Measurements from ENCODE around the gene PRRT4.

The PRRT4 gene

DNA sequence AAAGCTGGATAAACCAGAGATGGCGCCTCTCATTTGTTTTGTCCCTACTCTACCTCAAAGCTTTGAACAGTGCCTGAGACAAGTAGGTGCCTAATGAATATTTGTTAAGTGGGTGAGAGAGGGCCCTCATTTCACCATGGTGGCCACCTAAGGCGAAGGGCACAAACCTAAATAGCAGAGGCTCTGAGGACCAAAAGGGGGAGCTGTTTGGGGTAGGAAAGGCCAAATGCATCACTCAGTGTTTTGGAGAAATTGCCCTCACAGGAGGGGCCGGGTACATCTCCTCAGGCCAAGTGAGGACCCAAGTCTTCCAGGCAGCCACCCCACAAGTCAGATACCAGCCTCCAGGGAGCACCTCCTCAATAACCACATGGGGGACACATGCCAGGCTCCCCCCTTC is 34.3 kb upstream of the PRRT4 start:
- DNase-seq (ENCODE audit: low read depth in 2 of 2, low spot score in 1 of 2), result no peak

DNA sequence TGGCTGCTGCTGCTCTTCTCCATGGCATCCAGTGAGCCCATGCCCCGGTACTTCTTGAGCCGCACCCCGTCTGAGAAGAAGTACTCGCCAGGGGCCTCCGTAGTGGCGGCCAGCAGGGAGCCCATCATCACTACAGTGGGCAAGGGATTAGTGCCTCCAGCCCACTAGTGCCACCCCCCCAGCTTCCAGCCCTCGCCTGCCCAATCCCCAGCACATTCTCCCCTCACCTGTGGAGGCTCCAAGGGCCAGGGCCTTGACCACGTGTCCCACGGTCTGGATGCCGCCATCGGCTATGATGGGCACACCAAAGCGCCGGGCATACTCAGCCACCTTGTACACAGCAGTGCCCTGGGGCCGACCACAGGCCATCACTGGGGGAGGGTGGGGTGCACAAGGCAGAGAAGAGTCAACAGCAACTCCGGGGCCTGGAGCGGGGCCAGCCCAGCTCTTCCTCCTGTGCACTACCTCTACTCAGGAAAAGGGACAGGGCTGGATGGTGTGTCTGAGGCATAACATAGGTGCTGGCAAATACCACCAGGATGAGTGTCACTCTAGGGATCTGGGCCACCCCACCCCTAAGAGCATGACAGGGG is 33.5 kb upstream of the PRRT4 start:
- DNase-seq (ENCODE audit: low read depth in 2 of 2, low spot score in 1 of 2), result no peak

DNA sequence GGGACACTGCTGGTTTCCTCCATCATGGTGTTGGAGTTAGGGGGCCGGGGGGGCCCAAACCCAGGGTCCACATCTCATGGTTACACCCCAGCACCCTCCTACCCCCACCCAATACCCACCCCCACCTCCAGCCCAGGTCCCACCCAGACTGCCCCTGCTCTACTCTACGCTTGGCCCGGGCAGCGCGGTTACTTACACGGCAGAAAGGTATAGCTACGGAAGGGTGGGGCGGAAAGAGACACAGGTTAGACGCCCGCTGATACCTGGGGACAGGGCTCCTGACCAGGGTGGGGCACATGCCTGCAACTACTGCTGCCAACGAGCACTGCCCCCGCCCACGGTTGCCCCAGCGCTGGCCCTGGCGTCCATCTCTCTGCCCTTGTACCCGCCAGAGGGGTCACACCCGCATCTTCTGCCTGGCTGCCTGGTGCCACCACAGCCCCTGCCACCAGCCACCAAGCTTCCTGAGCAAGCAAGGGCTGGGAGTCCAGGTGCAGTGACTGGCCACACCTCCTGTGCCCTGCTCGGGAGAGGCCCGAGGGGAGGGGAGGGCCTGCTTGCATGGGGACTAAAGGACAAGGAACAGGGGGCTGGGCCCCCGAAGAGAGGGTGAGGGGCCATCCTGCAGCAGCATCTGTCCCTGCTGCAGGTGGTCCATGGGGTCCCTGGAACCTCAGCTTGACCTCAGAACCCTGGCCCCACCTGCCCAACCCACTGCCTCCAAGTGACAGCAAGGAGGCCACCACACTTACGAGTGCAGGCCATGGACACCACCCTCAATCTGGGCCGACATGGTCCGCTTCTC is 32.2 kb upstream of the PRRT4 start:
- DNase-seq (ENCODE audit: low read depth in 2 of 2, low spot score in 1 of 2), result no peak

DNA sequence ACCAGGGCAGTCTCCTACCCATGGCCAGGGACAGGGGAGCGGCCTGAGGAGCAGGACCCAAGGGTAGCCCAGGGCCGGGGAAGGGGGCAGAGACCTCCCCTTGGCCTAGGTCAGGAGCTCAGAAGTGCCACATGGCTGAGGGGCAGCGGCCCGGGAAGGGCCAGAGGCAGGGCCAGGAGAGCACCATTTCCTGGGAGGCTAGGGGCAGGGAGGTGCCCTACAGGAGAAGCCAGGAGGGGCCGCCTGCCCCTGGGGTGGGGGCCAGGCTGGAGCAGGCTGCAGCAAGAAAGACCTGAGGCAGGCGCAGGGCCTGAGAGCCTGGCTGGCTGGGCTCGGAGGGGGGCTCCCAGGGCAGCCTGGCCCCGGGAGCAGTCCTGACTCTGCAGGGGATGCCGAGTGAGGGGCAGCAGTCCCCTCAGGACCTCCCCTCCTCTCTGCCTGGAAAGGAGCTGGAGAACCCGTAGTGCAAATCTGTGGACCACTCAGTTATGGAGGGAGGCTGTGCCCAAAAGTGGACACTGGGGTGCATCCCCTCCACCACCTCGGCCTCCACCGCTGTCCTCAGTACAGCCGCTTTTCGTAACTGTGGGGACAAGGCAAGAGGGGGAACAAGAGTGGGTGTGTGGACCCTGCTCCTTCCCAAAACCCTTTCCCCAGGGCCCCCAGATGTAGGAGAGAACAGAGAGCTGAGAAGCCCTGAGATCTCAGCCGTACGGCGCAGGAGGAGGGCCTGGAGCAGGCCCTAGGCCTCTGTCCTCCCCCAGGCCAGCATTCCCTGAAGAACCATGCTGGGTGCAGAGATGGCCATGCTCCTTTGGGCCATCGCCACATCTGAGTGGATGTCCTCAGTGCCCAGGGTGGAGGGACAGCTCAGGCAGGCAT is 31.2 kb upstream of the PRRT4 start:
- no peak for DNase-seq (ENCODE audit: low read depth in 2 of 2, low spot score in 1 of 2)

DNA sequence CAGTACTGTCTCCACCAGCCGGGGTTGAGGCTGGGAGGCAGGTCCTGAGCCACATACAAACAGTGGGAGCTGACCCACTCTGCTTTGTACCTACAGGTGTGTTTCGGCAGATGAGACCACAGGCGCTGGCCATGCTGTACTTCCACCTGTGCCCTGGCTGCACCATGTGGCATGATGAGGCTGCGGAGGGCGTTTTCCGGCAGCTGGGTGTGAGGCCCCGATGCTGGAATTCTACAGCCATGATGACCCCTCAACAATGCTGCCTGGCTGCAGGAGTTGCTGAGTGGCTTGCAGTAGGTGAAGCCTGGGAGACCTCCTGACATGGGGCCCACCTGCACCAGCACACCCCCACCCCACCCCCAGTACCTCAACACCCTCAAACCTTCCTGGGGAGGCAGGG is 30.3 kb upstream of the PRRT4 start:
- DNase-seq (ENCODE audit: low read depth in 2 of 2, low spot score in 1 of 2), result no peak

DNA sequence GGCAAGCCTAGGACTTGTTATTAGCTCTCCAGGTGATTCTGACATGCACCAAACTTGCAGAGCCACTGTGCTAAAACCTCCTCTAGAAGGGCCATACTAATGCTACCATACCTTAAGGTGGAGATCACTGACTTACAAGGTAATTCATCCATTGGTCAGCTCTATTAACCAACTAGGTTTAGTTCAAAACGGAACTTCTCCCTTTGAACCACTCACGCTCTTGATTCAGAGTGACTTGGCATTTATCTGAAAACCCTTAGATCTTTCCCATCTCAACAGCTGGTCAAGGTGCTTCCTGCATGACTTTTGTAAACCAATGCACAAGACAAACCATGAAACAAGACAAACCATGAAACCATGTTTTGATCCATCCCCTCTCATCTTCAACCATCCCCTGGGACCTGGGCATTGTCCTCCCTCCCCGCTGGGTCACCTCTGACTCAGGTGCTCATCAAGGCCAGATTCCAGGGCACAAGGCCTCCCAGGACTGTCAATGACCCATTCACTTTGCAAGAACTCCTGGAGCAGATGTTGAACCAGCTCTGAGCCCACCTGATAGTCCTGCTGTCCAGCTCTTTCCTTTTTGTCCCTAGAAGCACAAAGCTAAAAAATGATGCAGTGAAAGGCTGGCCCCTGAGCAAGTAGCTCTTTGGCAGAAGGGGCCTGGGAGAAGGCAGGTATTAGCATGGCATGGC is 29.5 kb upstream of the PRRT4 start:
- DNase-seq (ENCODE audit: low read depth in 2 of 2, low spot score in 1 of 2), result no peak

DNA sequence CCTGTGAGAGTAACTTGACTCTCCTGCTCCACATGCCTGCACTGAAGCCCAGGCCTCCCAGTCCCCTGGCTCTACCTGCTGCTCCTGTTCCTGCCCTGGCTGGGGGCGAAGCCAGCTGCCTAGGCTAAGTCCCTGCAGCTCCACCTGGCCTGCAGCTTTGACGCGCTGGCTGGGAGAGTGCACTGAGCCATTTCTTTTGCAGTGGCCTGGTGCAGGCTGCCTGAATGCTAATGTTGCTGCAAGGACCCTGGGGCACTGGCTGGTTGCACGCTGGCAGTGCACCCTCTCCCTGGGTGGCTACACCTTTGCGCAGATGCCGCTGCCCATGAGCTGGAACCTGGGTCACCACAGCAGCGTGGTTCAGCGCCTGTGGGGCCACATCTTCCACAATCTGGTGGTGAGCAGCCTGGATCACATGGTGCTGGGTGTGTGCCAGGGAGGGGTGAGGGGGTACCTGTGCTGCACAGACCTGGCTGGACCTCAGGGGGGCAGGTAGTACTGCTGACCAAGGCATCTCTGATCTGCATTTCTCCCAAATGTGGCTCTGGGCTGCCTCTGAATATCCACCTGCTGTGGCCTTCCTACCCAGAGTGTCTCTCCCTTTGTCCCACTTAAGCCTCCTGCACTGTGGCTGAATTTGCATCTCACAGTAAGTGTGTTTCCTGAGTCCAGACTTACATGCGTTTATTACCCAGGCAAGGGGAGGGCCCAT is 28.3 kb upstream of the PRRT4 start:
- DNase-seq (ENCODE audit: low read depth in 2 of 2, low spot score in 1 of 2), result no peak

DNA sequence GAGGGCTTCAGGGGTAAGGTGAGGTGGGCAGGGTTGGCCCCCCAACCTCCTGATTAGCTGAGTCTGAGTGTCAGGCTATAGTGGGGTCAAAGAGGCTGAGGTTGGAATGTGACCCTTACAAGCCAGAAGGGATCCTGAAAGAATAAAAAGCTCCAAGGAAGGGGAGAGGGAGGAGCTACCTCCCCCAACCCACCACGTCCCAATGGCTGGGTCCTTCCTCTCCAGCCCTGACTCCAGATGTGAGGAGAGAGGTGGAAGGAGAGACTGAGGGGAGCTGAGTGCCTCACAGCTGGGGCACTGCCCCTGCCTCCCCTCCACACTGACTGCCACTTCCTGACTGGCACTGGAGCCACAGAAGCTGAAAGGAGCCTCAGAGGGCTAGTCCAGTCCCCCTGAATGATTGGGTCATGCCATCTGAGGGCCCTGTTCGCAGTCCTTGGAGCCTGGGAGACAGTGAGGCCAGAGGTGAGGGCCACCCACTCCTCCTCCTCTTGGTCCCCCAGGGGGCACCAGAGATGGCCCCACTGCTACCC is 27.7 kb upstream of the PRRT4 start:
- DNase-seq (ENCODE audit: low read depth in 2 of 2, low spot score in 1 of 2), result no peak

DNA sequence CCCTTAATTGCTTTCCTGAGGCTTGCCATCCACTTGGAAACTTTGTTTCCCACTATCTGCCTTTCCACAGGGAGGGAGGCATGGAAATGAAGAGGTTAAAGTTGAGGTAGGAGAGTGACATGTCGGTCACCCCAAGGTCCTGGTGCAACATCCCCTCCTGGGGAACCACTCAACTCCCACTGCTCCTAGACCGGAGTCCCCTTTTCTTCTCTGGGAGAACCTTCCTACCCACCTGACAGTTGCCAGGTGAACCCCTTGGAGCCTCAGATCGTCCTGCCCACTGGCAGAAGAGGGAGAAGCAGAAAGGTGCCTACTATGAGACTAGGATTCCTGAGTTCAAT is 26.6 kb upstream of the PRRT4 start:
- DNase-seq (ENCODE audit: low read depth in 2 of 2, low spot score in 1 of 2), result no peak

DNA sequence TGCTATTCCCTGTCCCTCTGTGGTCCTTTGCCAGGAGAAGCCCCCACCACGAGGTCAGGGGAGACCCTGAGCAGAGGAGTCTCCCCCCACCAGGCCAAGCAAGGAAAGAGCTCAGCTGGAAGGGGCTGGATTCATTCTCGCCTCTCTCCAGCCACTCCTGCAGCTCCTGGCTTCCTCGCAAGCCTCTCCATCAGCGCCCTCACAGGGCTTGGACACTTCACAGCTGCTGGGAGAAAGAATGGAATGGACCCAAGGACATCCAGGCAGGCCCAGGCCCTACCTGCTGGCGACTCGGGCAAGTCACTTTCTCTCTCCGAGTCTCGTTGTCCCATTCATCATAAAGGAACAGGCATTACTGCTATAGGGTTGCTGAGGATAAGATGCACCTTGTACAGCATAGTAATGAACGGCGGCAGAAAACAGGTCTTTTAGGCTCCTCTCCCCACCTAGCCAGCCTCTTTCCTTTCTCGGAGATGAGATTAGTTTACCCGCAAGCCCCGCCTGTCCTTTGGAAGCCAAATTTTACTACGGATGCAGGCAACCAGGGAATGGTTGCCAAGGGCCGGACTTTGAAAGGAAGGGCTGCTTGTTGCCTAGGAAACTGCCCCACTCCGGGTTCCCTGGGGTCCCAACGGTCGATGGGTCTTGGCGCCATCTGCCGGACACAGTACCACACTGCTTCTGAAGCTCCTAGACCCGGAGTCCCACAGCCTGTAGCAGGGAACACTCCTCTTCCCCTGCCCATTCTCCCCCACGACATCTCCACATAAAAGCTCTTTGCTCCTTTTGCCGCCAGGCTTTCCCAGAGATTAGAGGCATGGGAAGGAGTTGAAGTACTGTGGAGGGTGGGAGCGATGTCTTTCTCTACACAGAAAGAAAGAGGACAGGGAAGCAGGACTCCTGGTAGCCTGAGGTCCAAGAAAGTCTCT is 26.0 kb upstream of the PRRT4 start:
- DNase-seq (ENCODE audit: low read depth in 2 of 2, low spot score in 1 of 2), result peak in 1 of 2 donors; percentile 40

DNA sequence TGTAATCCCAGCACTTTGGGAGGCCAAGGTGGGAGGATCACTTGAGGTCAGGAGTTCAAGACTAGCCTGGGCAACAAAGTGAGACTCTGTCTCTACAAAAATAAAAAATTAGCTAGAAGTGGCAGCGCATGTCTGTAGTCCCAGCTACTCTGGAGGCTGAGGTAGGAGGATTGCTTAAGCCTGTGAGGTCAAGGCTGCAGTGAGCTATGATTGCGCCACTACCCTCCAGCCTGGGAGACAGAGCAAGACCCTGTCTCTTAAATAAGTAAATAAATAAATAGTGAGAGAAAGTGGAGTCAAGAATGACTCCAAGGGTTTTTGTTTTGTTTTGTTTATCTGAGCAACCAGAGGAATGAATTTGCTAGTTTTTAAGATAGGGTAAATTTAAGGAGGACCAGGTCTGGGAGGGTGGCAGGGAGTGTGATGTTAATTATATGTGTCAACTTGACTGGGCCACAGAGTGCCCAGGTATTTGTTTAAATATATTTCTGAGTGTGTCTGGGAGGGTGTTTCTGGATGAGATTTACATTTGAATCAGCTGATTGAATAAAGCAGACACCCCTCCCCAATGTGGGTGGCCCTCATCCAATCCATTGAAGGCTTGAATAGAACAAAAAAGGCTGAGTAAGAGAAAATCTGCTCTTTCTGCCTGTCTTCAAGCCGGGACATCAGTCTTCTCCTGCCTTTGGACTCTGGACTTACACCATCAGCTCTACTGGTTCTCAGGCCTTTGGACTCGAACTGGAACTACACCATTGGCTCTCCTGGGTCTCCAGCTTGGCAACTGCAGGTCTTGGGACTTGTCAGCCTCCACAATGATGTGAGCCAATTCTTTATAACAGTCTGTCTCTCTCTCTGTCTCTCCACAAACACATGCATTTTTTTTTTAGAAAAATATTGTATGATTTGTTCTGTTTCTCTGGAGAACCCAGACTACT is 24.8 kb upstream of the PRRT4 start:
- DNase-seq (ENCODE audit: low read depth in 2 of 2, low spot score in 1 of 2), result no peak

DNA sequence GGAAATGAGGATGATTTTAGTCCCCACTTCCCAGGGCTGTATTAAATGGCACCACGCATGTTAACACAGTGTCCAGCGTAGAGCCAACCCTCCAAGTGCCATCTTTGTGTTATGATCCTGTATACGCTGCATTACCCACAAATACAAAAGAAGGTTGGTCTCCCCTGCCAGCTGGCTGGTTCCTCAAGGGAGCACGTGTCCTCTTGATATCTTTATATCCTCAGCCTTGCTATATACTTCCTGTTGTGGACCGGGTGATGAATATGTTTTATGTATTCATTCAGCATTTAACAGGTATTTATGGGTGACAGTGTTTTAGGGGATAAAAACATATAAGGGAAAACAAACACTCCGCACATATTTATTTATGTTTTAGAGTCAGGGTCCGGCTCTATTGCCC is 23.2 kb upstream of the PRRT4 start:
- DNase-seq (ENCODE audit: low read depth in 2 of 2, low spot score in 1 of 2), result no peak

DNA sequence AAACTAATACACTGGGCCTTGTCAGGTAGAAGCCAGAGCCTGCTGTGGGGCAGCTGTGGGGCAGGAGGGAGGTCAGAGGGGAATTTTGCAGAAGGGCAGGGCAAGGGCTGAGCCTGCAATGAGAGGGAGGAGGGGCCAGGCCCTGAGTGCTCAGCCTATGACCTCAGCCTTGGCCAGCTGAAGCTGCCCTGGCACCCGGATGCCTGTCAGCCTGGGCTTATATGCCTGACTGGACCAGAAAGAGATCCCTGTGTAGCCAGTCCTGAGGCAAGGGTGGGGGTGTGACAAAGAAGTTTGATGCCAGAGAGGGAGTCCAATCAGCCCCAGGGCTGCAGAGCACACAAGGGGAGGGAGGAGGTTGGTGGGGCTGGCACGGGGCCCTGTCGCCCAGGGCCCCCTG is 22.3 kb upstream of the PRRT4 start:
- DNase-seq (ENCODE audit: low read depth in 2 of 2, low spot score in 1 of 2), result no peak

DNA sequence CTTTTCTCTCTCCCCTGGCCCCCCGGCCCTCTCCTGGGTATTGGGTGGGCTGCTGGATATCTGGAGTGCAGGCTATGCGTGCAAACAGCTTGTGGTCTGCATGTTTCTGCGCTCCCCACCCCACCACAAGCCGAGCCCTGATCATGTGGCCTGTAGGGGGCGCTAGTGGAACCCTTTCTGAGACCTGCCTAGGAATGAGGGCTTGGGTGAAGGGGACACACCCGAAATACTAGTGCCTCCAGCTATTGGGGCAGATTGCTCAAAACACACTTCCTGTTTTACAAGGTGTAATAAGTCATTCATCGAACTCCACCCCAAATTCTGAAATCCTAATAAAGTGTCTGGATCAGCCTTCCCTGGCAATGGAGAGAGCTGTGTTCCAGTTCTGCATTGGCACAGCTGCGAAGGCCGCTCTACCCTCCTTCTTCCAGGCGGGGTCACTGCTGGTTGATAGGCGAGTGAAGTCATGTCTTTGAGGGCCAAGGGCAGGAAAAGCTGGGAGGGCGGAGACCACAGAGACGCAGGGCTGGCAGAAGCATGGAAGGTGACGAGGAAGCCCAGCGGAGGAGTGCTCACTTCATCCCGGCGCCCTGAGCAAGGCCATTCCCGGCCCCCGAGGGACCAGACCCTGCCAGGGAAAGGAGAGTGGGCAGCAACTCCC is 19.8 kb upstream of the PRRT4 start:
- DNase-seq (ENCODE audit: low read depth in 2 of 2, low spot score in 1 of 2), result no peak

DNA sequence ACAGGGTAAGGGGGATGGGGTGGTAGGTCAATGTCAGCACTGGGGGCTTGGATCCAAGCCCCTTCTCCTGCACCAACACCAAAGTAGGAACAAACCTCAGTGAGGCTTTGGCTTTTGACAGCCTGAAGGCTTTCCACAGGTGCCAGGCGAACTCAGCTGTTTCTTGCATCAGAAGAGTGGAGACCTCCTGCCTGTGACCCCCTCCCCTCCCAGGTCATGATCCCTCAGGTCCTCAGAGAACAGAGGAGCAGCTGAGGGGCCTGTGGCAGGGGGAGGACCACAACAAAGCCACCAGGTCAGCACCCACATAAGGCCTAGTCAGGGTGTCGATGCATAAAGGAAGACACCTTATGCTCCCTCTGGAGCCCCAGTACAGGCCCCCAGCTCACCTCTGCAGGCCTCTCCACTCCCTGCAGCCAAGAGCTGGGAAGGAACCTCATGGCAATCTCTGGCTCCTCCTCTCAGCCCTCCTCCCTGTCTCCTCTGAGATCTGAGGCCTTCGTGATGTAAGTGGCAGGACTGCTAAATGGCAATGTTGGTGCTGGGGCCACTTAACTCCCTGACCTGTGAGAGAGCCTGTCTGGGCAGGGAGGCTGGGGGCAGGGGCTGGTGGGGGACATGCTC is 19.1 kb upstream of the PRRT4 start:
- DNase-seq (ENCODE audit: low read depth in 2 of 2, low spot score in 1 of 2), result no peak

DNA sequence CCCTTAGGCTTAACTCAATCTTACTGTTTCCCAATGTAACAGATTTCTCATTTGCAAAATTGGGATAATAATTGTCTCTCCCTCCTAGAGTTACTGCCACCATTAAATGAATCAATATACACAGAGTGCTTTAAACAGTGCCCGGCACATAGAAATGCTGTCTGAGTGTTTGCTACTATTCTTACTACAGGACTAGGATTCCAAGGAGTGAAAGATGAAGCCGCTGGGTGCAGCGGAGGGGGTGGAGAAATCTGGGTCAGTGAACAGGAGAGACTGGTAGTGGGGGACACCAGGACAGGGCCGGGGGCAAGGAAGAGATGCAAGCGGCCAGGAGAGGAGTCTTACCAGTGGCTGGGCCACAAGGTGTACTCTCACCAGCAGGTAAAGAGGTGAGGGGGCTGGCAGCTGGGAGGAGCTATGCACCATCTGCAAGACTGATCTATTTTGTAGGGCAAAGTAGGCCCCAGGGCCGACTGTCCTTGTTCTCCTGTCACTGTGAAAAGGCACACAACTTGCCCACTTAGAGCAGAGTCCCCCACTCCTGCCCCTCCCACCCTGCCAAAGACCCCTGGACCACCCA is 18.5 kb upstream of the PRRT4 start:
- DNase-seq (ENCODE audit: low read depth in 2 of 2, low spot score in 1 of 2), result no peak

DNA sequence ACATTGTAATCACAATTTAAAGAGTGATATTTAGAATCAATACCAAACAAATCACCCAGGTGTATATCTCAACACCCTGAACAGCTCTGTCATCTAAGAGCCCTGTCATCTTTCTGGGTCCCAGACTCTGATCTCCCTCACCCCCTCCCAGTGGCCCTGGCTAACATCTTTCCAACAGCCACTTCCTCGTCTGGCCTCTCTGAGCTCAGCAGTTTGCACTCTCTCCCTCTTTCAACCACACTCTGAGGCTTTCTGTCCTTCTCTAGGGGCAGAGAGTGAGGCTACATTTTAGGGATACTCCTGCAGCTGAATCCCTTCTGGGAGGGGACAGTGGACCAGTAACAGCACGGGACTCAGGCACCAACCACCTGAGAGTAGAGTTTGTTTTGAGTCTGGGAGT is 17.1 kb upstream of the PRRT4 start:
- no peak for DNase-seq (ENCODE audit: low read depth in 2 of 2, low spot score in 1 of 2)

All from stimulated activated CD8-positive, alpha-beta memory T cell treated with anti-CD3 and anti-CD28 coated beads, Interleukin-4, amount 100 ng/mL, for 1 hour (primary cell).